GM06990 (cell line): Measurements from ENCODE around the gene ADAMTS14.

Experiments
- DNase-seq: peaks from one replicate; pipeline ENCODE4 v3.0.0-alpha.2; 2011; ENCODE audit not compliant: insufficient read length; ENCODE audit errors: extremely low read depth
- H3K27me3 ChIP-seq: replicated peaks from 2 replicates; pipeline ENCODE4 v1.6.0; 2011; ENCODE audit warnings: low read length; ENCODE audit not compliant: control insufficient read depth, insufficient read depth
- H3K36me3 ChIP-seq: 2 replicates; pipeline ENCODE4 v1.5.1; 2011; ENCODE audit warnings: low read length; ENCODE audit not compliant: control insufficient read depth, insufficient read depth
- H3K4me3 ChIP-seq: replicated peaks from 2 replicates; pipeline ENCODE4 v1.5.1; 2011; ENCODE audit warnings: low read depth, mild to moderate bottlenecking, control low read depth, low read length
- TF ChIP-seq, protein P1 (sequence below): IDR thresholded peaks from 2 replicates; pipeline ENCODE4 v1.5.1; 2011; ENCODE audit warnings: low read length, control low read depth, mild to moderate bottlenecking, inconsistent platforms; ENCODE audit not compliant: insufficient read depth, poor library complexity, severe bottlenecking

Gene ADAMTS14

DNA sequence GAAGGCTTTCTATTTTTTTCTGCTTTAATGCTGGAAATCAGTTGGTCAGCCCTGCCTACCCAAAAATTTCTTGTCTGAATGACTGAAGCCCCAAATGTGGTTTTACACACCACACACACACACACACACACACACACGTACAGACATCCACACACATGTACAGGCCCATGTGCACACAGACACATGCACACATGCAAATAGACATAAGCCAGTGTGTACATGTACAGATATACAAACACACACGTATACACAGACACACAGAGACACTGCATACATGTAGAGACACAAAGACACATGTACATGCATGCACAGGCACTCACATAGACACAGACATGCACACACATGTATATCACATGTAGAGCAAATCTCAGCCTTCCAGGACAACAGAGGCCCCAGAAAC is 58.6 kb downstream of the ADAMTS14 start:
- no peaks in the 10 kb centered on the region for H3K36me3 ChIP-seq
- DNase-seq, result no peak
- no peak overlapping the region for H3K4me3 ChIP-seq
- TF ChIP-seq, protein P1, sequence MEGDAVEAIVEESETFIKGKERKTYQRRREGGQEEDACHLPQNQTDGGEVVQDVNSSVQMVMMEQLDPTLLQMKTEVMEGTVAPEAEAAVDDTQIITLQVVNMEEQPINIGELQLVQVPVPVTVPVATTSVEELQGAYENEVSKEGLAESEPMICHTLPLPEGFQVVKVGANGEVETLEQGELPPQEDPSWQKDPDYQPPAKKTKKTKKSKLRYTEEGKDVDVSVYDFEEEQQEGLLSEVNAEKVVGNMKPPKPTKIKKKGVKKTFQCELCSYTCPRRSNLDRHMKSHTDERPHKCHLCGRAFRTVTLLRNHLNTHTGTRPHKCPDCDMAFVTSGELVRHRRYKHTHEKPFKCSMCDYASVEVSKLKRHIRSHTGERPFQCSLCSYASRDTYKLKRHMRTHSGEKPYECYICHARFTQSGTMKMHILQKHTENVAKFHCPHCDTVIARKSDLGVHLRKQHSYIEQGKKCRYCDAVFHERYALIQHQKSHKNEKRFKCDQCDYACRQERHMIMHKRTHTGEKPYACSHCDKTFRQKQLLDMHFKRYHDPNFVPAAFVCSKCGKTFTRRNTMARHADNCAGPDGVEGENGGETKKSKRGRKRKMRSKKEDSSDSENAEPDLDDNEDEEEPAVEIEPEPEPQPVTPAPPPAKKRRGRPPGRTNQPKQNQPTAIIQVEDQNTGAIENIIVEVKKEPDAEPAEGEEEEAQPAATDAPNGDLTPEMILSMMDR, result no peak
- no peaks in the 10 kb centered on the region for H3K27me3 ChIP-seq

DNA sequence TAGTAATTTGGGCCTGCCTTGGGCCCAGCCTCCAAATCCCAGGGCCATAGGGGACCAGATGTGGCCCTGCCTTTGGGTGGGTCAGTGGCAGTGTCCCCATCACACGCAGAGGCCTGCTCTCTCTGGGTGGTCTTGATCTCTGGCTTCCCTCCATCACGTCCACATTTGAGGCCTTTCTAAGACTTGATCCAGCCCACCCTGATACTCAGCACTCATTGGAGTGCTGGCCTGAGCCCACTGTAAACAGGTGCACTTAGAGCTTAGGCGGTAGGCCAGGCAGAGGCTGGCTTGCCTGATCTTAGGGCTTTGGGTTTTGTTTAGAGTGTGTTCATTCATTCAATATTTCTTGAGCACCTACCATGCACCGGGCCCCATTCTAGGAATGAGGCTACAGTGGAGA is 60.3 kb downstream of the ADAMTS14 start:
- no peaks in the 10 kb centered on the region for H3K36me3 ChIP-seq
- no peak for DNase-seq
- no peaks in the 10 kb centered on the region for H3K27me3 ChIP-seq
- H3K4me3 ChIP-seq, result no peak overlapping the region
- TF ChIP-seq, protein P1, result no peak

DNA sequence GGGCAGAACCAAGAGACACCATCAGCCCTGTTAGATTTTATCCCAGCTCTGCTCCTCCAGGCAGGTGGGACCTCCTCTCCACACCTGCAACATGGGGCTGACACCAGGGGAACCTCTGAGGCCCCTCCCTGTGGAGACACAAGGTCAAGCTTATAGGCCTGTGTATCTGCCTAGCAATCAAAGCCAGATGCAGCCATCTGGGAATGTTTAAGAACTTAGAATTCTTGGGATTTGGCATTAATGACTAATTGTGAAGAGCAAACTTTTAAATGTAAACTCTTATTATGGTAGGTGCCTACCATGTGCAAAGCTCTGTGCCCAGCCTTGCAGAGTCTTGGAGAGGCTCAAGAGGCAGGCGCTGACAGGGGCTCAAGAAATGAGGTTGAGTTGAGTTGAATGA is 60.7 kb downstream of the ADAMTS14 start:
- Histone ChIP-seq H3K4me3 (no peak overlapping the region), H3K36me3 (no peaks in the 10 kb centered on the region), H3K27me3 (no peaks in the 10 kb centered on the region)
- TF ChIP-seq, protein P1, result no peak
- no peak for DNase-seq

DNA sequence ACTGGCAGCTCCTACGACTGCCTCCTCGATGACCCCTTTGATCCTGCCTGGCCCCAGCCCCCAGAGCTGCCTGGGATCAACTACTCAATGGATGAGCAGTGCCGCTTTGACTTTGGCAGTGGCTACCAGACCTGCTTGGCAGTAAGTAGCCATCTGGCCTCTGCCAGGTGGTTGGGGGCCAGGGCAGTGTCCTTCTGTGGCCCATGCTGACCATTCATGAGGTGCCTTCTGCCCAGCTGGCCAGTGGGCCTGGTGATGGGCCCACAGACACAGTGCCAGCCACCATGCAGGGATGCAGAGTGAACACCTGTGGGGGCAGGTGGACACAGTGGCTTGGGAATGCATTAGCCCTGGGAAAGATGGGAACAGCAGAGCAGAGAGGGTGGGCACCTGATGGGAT is 62.9 kb downstream of the ADAMTS14 start:
- H3K27me3 ChIP-seq, result no peaks in the 10 kb centered on the region
- H3K4me3 ChIP-seq, result no peak overlapping the region
- no peaks in the 10 kb centered on the region for H3K36me3 ChIP-seq
- DNase-seq, result no peak
- TF ChIP-seq, protein P1, result no peak

DNA sequence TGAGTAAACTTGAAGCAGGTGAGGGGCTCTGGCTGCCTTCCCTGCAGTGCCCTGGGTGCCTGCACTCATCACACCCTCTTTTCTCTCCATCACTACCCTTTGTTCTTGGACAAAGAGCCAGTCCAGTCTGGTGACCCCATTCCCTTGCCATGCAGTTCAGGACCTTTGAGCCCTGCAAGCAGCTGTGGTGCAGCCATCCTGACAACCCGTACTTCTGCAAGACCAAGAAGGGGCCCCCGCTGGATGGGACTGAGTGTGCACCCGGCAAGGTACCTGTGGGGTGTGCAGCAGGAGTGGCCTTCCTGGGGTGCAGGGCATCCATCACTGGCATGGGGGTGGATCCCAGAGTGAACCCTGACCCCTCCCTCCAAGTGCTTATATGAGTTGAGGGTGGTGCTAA is 64.2 kb downstream of the ADAMTS14 start:
- no peak for DNase-seq
- H3K36me3 ChIP-seq, result no peaks in the 10 kb centered on the region

DNA sequence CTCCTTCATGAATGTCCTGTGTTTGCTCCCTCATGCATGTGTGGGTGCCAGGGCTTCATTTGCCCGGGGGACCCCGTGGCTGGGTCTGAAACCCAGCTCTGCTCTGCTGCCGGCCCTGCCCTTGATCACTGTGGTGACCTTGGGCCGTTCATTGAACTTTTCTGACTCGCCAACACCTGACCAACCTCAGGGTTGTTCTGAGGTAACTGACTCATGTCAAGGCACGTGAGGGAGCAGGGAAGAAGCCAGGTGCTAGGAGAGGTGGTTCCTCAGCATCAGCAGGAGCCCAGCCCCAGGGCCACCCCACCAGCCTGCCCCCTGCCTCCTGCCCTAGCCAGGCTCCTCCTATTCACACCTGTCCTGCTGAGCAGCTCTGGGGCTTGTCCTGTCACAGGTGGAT is 64.9 kb downstream of the ADAMTS14 start:
- TF ChIP-seq, protein P1, result no peak
- no peak for DNase-seq
- no peaks in the 10 kb centered on the region for H3K27me3 ChIP-seq
- no peak overlapping the region for H3K4me3 ChIP-seq
- no peaks in the 10 kb centered on the region for H3K36me3 ChIP-seq

More for the DNA sequence above, 64.2 kb downstream of the ADAMTS14 start:
- TF ChIP-seq, protein P1, result no peak
- Histone ChIP-seq H3K27me3 (no peaks in the 10 kb centered on the region), H3K4me3 (no peak overlapping the region)
